K562 (cell line): ENCODE results near the gene AKAP13.

Experiments
- BCOR ChIP-seq: fragments of 450-650 bp; IDR thresholded peaks from 2 replicates; pipeline ENCODE4 v1.6.1; 2016
- NFIC ChIP-seq: fragments of 450-650 bp; IDR thresholded peaks from 2 replicates; pipeline ENCODE4 v1.6.1; 2017; ENCODE audit warnings: mild to moderate bottlenecking, inconsistent platforms
- NFRKB ChIP-seq: fragments of 450-650 bp; IDR thresholded peaks from 2 replicates; pipeline ENCODE4 v1.6.1; 2016; ENCODE audit warnings: low read depth
- POLR2AphosphoS5 ChIP-seq: IDR thresholded peaks from 2 replicates; pipeline ENCODE4 v1.6.1; 2011; ENCODE audit warnings: mild to moderate bottlenecking, low read depth, low read length, moderate library complexity; ENCODE audit not compliant: control insufficient read depth, insufficient read depth
- RFX1 ChIP-seq: fragments of 450-650 bp; IDR thresholded peaks from 2 replicates; pipeline ENCODE4 v1.6.1; 2016; ENCODE audit warnings: mild to moderate bottlenecking, moderate library complexity
- TAF1 ChIP-seq: IDR thresholded peaks from 2 replicates; pipeline ENCODE4 v1.6.1; 2011; ENCODE audit warnings: mild to moderate bottlenecking, low read length, moderate library complexity; ENCODE audit not compliant: insufficient read depth, control insufficient read depth, severe bottlenecking; ENCODE audit errors: extremely low read depth
- TAF9B ChIP-seq: fragments of 450-650 bp; IDR thresholded peaks from 2 replicates; pipeline ENCODE4 v1.6.1; 2018; ENCODE audit warnings: mild to moderate bottlenecking; ENCODE audit not compliant: partially characterized antibody
- THRAP3 ChIP-seq: fragments of 450-650 bp; IDR thresholded peaks from 2 replicates; pipeline ENCODE4 v1.6.1; 2016; ENCODE audit warnings: mild to moderate bottlenecking, inconsistent platforms, borderline replicate concordance
- ZNF174 ChIP-seq: fragments of 250-450 bp; sonication (Bioruptor Pico); IDR thresholded peaks from 2 replicates; pipeline ENCODE4 v1.4.0; 2020; ENCODE audit warnings: mild to moderate bottlenecking
- TF ChIP-seq, protein P1 (sequence below): sonication (generic); formaldehyde crosslinking; IDR thresholded peaks from 2 replicates; pipeline ENCODE4 v1.9.0; 2022; ENCODE audit warnings: mild to moderate bottlenecking, missing genetic modification reagents
- TF ChIP-seq, protein P2 (sequence below), 3 experiments: IDR thresholded peaks in 2 of 3; conservative IDR thresholded peaks in 1 of 3; 2 replicates each; pipeline ENCODE4 v1.5.1; 2011 to 2012; ENCODE audit warnings: low read length in 3 of 3, mild to moderate bottlenecking in 3 of 3, control low read depth in 2 of 3, improper control_type of control experiment in 1 of 3, inconsistent platforms in 1 of 3, low read depth in 1 of 3, mixed read lengths in 1 of 3, moderate library complexity in 1 of 3; ENCODE audit not compliant: insufficient read depth in 2 of 3
- TF ChIP-seq, protein P3 (sequence below): fragments of 250-450 bp; sonication (Bioruptor Pico); IDR thresholded peaks from 2 replicates; pipeline ENCODE4 v1.8.0; 2021; ENCODE audit warnings: mild to moderate bottlenecking, moderate library complexity
- TF ChIP-seq, protein P4 (sequence below): fragments of 250-450 bp; sonication (Bioruptor Pico); IDR thresholded peaks from 2 replicates; pipeline ENCODE4 v1.4.0; 2020; ENCODE audit warnings: mild to moderate bottlenecking
- TF ChIP-seq, protein P5 (sequence below): fragments of 250-450 bp; sonication (Bioruptor Pico); IDR thresholded peaks from 2 replicates; pipeline ENCODE4 v1.8.0; 2022; ENCODE audit warnings: inconsistent platforms, mild to moderate bottlenecking, moderate library complexity, borderline replicate concordance

DNA sequence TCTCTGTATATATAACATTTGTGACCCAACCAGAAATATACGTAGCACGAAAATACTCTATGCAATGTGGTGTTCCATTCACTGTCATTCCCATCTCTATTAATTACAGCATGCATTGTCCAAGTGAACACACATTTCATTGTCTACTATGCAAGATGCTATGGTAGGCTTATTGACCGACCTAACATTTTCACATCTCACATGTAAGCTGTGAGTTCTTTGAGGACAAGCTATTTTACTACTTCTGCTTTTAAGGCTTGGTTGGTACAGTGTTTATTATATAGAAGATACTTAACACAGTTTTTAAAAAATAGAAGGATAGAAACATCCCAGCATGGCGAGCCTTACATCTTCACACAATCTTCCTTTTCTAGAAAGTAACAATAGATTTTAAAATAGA, 249.9 kb downstream of the AKAP13 start:
- TF ChIP-seq ZNF174 (CRISPR knock-in tag) (no peak), BCOR (no peak), THRAP3 (no peak), NFRKB (no peak), RFX1 (no peak), NFIC (no peak), POLR2AphosphoS5 (no peak), TAF9B (no peak), TAF1 (no peak)
- TF ChIP-seq, protein P1, sequence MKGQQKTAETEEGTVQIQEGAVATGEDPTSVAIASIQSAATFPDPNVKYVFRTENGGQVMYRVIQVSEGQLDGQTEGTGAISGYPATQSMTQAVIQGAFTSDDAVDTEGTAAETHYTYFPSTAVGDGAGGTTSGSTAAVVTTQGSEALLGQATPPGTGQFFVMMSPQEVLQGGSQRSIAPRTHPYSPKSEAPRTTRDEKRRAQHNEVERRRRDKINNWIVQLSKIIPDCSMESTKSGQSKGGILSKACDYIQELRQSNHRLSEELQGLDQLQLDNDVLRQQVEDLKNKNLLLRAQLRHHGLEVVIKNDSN (CRISPR knock-in tag), result no peak
- TF ChIP-seq, protein P2, sequence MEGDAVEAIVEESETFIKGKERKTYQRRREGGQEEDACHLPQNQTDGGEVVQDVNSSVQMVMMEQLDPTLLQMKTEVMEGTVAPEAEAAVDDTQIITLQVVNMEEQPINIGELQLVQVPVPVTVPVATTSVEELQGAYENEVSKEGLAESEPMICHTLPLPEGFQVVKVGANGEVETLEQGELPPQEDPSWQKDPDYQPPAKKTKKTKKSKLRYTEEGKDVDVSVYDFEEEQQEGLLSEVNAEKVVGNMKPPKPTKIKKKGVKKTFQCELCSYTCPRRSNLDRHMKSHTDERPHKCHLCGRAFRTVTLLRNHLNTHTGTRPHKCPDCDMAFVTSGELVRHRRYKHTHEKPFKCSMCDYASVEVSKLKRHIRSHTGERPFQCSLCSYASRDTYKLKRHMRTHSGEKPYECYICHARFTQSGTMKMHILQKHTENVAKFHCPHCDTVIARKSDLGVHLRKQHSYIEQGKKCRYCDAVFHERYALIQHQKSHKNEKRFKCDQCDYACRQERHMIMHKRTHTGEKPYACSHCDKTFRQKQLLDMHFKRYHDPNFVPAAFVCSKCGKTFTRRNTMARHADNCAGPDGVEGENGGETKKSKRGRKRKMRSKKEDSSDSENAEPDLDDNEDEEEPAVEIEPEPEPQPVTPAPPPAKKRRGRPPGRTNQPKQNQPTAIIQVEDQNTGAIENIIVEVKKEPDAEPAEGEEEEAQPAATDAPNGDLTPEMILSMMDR (IDR thresholded peaks at IDR 0.05 in 2 of 3, conservative IDR thresholded peaks at IDR 0.05 in 1 of 3; ENCODE audit: insufficient read depth in 2 of 3, low read depth in 1 of 3, low read length in 3 of 3), result no peak
- TF ChIP-seq, protein P3, sequence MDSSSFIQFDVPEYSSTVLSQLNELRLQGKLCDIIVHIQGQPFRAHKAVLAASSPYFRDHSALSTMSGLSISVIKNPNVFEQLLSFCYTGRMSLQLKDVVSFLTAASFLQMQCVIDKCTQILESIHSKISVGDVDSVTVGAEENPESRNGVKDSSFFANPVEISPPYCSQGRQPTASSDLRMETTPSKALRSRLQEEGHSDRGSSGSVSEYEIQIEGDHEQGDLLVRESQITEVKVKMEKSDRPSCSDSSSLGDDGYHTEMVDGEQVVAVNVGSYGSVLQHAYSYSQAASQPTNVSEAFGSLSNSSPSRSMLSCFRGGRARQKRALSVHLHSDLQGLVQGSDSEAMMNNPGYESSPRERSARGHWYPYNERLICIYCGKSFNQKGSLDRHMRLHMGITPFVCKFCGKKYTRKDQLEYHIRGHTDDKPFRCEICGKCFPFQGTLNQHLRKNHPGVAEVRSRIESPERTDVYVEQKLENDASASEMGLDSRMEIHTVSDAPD, result no peak
- TF ChIP-seq, protein P4, sequence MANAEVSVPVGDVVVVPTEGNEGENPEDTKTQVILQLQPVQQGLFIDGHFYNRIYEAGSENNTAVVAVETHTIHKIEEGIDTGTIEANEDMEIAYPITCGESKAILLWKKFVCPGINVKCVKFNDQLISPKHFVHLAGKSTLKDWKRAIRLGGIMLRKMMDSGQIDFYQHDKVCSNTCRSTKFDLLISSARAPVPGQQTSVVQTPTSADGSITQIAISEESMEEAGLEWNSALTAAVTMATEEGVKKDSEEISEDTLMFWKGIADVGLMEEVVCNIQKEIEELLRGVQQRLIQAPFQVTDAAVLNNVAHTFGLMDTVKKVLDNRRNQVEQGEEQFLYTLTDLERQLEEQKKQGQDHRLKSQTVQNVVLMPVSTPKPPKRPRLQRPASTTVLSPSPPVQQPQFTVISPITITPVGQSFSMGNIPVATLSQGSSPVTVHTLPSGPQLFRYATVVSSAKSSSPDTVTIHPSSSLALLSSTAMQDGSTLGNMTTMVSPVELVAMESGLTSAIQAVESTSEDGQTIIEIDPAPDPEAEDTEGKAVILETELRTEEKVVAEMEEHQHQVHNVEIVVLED (CRISPR knock-in tag), result no peak
- TF ChIP-seq, protein P5, sequence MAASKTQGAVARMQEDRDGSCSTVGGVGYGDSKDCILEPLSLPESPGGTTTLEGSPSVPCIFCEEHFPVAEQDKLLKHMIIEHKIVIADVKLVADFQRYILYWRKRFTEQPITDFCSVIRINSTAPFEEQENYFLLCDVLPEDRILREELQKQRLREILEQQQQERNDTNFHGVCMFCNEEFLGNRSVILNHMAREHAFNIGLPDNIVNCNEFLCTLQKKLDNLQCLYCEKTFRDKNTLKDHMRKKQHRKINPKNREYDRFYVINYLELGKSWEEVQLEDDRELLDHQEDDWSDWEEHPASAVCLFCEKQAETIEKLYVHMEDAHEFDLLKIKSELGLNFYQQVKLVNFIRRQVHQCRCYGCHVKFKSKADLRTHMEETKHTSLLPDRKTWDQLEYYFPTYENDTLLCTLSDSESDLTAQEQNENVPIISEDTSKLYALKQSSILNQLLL, result no peak
